Pulmonary artery endothelial cell (primary cell): ENCODE data around the gene ADAMTS17. TPM values are rescaled to one million over a fixed set of nuclear protein-coding genes. Genes with fewer than 3 reads are reported as not detected.

ENCODE experiments used
- DNase-seq: peaks from one replicate; pipeline ENCODE4 v3.0.0-alpha.2; 2011; ENCODE audit warnings: low read depth, low spot score
- total RNA-seq: library from RNA; depleted of rRNA; stranded (reverse); fragments of >200 nt; gene quantifications from 2 replicates; pipeline ENCODE4 v1.2.3, GENCODE V29; 2014

Gene ADAMTS17
- total RNA-seq, 1 donor from 2014 or later, result 0.13 TPM

GRCh38 chr15:100310513-100311153 is 31.1 kb downstream of the ADAMTS17 start:
- DNase-seq, result no peak

- DNase-seq, result no peak
These were observed 31.8 kb downstream of the ADAMTS17 start for GRCh38 chr15:100310041-100310405.

- no peak for DNase-seq
These were observed 32.4 kb downstream of the ADAMTS17 start for GRCh38 chr15:100309109-100310040.

GRCh38 chr15:100308608-100309007 is 33.2 kb downstream of the ADAMTS17 start:
- DNase-seq, result no peak

- no peak for DNase-seq
These were observed 33.6 kb downstream of the ADAMTS17 start for GRCh38 chr15:100308213-100308600.

- no peak for DNase-seq
These were observed 34.2 kb downstream of the ADAMTS17 start for GRCh38 chr15:100307241-100308212.

- no peak for DNase-seq
These were observed 35.7 kb downstream of the ADAMTS17 start for GRCh38 chr15:100306098-100306497.

GRCh38 chr15:100301910-100302431 is 39.8 kb downstream of the ADAMTS17 start:
- DNase-seq, result no peak

- DNase-seq, result no peak
These were observed 43.5 kb downstream of the ADAMTS17 start for GRCh38 chr15:100298257-100298656.

- DNase-seq, result no peak
These were observed 44.0 kb downstream of the ADAMTS17 start for GRCh38 chr15:100297812-100298211.

- DNase-seq, result no peak
These were observed 45.7 kb downstream of the ADAMTS17 start for GRCh38 chr15:100295939-100296565.

GRCh38 chr15:100292010-100292409 is 49.8 kb downstream of the ADAMTS17 start:
- DNase-seq, result no peak

GRCh38 chr15:100291106-100291505 is 50.7 kb downstream of the ADAMTS17 start:
- no peak for DNase-seq

GRCh38 chr15:100285641-100286295 is 56.0 kb downstream of the ADAMTS17 start:
- DNase-seq, result no peak

- no peak for DNase-seq
These were observed 57.1 kb downstream of the ADAMTS17 start for GRCh38 chr15:100284701-100285100.

- DNase-seq, result no peak
These were observed 57.6 kb downstream of the ADAMTS17 start for GRCh38 chr15:100284191-100284590.

GRCh38 chr15:100281096-100281917 is 60.5 kb downstream of the ADAMTS17 start:
- DNase-seq, result no peak

- DNase-seq, result no peak
These were observed 61.9 kb downstream of the ADAMTS17 start for GRCh38 chr15:100279849-100280248.

- no peak for DNase-seq
These were observed 62.3 kb downstream of the ADAMTS17 start for GRCh38 chr15:100279446-100279845.
